ENCODE data around the gene KCNH1.

DNA sequence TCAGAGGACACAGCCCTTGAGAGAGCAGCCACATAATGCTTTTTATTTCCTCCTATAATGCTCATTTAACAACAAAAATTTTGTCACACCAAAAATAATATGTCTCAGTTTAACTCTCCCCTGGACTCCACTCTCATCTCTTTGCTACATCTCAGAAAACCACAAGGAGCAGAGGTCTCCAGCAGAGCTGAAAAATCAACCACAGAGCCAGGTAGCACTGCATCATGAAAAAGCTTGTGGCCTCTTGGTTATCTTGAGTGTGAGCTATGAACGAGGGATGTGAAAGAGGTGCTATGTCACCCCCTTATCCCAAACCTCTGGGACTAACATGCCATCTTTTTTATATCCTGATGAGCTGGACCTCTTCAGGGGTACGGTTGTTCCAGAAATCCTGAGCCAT is 44.4 kb downstream of the KCNH1 start:
- TF ChIP-seq ZNF423 (CRISPR knock-in tag; IDR thresholded peaks at IDR 0.05) (no peak), NR3C1 (CRISPR knock-in tag; conservative IDR thresholded peaks at IDR 0.05; ENCODE audit: low read depth) (no peak), ZNF416 (CRISPR knock-in tag; IDR thresholded peaks at IDR 0.05) (no peak), ETV6 (CRISPR knock-in tag; IDR thresholded peaks at IDR 0.05) (no peak), MYBL2 (CRISPR knock-in tag; IDR thresholded peaks at IDR 0.05) (no peak)
- TF ChIP-seq, protein P1, sequence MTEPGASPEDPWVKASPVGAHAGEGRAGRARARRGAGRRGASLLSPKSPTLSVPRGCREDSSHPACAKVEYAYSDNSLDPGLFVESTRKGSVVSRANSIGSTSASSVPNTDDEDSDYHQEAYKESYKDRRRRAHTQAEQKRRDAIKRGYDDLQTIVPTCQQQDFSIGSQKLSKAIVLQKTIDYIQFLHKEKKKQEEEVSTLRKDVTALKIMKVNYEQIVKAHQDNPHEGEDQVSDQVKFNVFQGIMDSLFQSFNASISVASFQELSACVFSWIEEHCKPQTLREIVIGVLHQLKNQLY (CRISPR knock-in tag; IDR thresholded peaks at IDR 0.05): no peak
- TF ChIP-seq, protein P2, sequence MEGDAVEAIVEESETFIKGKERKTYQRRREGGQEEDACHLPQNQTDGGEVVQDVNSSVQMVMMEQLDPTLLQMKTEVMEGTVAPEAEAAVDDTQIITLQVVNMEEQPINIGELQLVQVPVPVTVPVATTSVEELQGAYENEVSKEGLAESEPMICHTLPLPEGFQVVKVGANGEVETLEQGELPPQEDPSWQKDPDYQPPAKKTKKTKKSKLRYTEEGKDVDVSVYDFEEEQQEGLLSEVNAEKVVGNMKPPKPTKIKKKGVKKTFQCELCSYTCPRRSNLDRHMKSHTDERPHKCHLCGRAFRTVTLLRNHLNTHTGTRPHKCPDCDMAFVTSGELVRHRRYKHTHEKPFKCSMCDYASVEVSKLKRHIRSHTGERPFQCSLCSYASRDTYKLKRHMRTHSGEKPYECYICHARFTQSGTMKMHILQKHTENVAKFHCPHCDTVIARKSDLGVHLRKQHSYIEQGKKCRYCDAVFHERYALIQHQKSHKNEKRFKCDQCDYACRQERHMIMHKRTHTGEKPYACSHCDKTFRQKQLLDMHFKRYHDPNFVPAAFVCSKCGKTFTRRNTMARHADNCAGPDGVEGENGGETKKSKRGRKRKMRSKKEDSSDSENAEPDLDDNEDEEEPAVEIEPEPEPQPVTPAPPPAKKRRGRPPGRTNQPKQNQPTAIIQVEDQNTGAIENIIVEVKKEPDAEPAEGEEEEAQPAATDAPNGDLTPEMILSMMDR (IDR thresholded peaks at IDR 0.05): no peak
- TF ChIP-seq, protein P3, sequence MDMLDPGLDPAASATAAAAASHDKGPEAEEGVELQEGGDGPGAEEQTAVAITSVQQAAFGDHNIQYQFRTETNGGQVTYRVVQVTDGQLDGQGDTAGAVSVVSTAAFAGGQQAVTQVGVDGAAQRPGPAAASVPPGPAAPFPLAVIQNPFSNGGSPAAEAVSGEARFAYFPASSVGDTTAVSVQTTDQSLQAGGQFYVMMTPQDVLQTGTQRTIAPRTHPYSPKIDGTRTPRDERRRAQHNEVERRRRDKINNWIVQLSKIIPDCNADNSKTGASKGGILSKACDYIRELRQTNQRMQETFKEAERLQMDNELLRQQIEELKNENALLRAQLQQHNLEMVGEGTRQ (CRISPR knock-in tag; IDR thresholded peaks at IDR 0.05): no peak
- TF ChIP-seq, protein P4, sequence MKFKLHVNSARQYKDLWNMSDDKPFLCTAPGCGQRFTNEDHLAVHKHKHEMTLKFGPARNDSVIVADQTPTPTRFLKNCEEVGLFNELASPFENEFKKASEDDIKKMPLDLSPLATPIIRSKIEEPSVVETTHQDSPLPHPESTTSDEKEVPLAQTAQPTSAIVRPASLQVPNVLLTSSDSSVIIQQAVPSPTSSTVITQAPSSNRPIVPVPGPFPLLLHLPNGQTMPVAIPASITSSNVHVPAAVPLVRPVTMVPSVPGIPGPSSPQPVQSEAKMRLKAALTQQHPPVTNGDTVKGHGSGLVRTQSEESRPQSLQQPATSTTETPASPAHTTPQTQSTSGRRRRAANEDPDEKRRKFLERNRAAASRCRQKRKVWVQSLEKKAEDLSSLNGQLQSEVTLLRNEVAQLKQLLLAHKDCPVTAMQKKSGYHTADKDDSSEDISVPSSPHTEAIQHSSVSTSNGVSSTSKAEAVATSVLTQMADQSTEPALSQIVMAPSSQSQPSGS (CRISPR knock-in tag; IDR thresholded peaks at IDR 0.05; ENCODE audit: borderline replicate concordance, low read depth): no peak
